ENCODE data around the gene PARD3B.

- no peak for TF ChIP-seq CTCF (IDR thresholded peaks at IDR 0.05)
- TF ChIP-seq POLR2A (IDR thresholded peaks at IDR 0.05), result no peak
These were observed 173.3 kb downstream of the PARD3B start for GRCh38 chr2:204718607-204719006.
